ENCODE results near the gene CMTM8. TPM values are rescaled to one million over a fixed set of nuclear protein-coding genes. Genes with fewer than 3 reads are reported as not detected.

The CMTM8 gene
- total RNA-seq, 6 experiments from 2014 or later, result 13.3 to 27.1 (median 20.9) TPM

- TF ChIP-seq, protein P1, sequence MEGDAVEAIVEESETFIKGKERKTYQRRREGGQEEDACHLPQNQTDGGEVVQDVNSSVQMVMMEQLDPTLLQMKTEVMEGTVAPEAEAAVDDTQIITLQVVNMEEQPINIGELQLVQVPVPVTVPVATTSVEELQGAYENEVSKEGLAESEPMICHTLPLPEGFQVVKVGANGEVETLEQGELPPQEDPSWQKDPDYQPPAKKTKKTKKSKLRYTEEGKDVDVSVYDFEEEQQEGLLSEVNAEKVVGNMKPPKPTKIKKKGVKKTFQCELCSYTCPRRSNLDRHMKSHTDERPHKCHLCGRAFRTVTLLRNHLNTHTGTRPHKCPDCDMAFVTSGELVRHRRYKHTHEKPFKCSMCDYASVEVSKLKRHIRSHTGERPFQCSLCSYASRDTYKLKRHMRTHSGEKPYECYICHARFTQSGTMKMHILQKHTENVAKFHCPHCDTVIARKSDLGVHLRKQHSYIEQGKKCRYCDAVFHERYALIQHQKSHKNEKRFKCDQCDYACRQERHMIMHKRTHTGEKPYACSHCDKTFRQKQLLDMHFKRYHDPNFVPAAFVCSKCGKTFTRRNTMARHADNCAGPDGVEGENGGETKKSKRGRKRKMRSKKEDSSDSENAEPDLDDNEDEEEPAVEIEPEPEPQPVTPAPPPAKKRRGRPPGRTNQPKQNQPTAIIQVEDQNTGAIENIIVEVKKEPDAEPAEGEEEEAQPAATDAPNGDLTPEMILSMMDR (IDR thresholded peaks at IDR 0.05), result no peak
- no peak for TF ChIP-seq POLR2A (IDR thresholded peaks at IDR 0.05)
- Histone ChIP-seq H3K36me3 (no peaks in the 10 kb centered on the region), H3K27me3 (no peaks in the 10 kb centered on the region), H3K4me3 (no peak overlapping the region), H3K27ac (no peak overlapping the region), H3K9me3 (no peaks in the 10 kb centered on the region), H3K4me1 (peaks cover 0 to 8% (median 3%) of the 10 kb centered on the region in 4 donors)
- intact Hi-C loops (cut with DNase I), result no loop called here
- no peak for ATAC-seq
- 80% methylated on average over 1 of the region's 1 CpG for WGBS (ENCODE audit: insufficient coverage, low coverage, low lambda C conversion rate, missing lambda C conversion rate)
- no peak for DNase-seq
These were observed 166.2 kb downstream of the CMTM8 start for GRCh38 chr3:32404714-32405113.

- no peaks in the 10 kb centered on the region for H3K36me3 ChIP-seq
- no peak overlapping the region for H3K27ac ChIP-seq
- intact Hi-C loops (cut with DNase I), result no loop called here
- H3K9me3 ChIP-seq, result no peaks in the 10 kb centered on the region
- H3K27me3 ChIP-seq, result no peaks in the 10 kb centered on the region
- H3K4me1 ChIP-seq, result peaks cover 0 to 8% (median 3%) of the 10 kb centered on the region in 4 donors
- ATAC-seq (no peak), DNase-seq (no peak)
- TF ChIP-seq, protein P1 (IDR thresholded peaks at IDR 0.05), result no peak
- TF ChIP-seq POLR2A (IDR thresholded peaks at IDR 0.05), result no peak
- H3K4me3 ChIP-seq, result no peak overlapping the region
- WGBS (ENCODE audit: insufficient coverage, low coverage, low lambda C conversion rate, missing lambda C conversion rate), result 56% methylated on average over 1 of the region's 2 CpGs
These were observed 166.7 kb downstream of the CMTM8 start for GRCh38 chr3:32405155-32405554.

GRCh38 chr3:32405711-32406323 lies 167.3 kb downstream of the CMTM8 start:
- DNase-seq (no peak), ATAC-seq (no peak)
- Histone ChIP-seq H3K27ac (no peak overlapping the region), H3K27me3 (no peaks in the 10 kb centered on the region), H3K36me3 (no peaks in the 10 kb centered on the region), H3K9me3 (no peaks in the 10 kb centered on the region), H3K4me3 (no peak overlapping the region), H3K4me1 (peaks cover 0 to 6% (median 3%) of the 10 kb centered on the region in 4 donors)
- intact Hi-C loops (cut with DNase I), result no loop called here
- TF ChIP-seq, protein P1 (IDR thresholded peaks at IDR 0.05), result no peak
- no peak for TF ChIP-seq POLR2A (IDR thresholded peaks at IDR 0.05)
- WGBS (ENCODE audit: insufficient coverage, low coverage, low lambda C conversion rate, missing lambda C conversion rate), result 46% methylated on average over 7 of the region's 7 CpGs

DNA sequence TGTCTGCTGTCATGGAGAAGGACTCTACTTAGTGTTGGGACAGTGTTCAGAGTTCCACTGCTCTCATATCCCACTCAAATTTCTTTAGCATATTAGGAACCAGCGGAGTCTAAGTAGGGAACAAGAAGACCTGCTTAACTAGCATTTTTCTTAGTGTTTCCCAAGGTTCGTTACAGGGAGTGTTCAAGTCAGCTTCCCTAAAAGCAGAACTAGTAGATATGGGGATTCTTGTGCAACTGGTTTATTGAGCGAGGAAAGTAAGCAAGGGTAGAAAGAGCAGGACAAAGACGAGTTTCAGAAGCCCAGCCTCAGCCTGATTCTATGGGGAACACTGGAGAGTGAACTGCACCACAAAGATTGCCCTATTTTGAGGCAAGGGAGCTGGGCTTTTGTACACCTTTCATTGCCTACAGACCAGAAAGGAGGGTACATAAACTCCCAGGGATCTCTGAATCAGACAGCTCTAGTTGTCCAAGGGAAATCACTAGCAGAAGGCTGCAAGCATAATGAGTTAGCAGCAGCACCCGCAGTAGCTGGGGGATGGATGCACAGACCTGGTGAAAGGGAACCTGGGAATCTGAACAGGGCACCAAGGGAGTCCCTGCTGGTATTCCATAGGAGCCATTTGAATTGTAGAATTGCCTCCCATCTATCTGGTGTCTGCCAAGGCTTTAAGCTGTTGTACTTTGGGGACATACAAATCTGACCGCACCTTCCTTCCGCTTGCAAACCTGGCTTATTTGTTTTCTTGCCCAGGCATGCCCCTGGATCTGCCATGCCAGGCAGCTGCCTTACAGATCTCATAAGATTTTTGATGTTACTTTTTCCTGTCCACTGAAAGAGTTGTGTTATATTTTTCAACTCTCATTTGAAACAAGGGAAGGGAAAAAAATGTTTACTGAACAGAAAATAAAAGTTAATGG lies 168.3 kb downstream of the CMTM8 start:
- intact Hi-C loops (cut with DNase I), result no loop called here
- 55% methylated on average over 7 of the region's 7 CpGs for WGBS (ENCODE audit: insufficient coverage, low coverage, low lambda C conversion rate, missing lambda C conversion rate)

More for the DNA sequence above, 168.3 kb downstream of the CMTM8 start:
- Histone ChIP-seq H3K27me3 (no peaks in the 10 kb centered on the region), H3K27ac (peak overlapping the region in 1 of 3 donors; percentile 26), H3K4me3 (no peak overlapping the region), H3K36me3 (no peaks in the 10 kb centered on the region), H3K4me1 (no peaks in the 10 kb centered on the region), H3K9me3 (no peaks in the 10 kb centered on the region)
- DNase-seq (no peak), ATAC-seq (peak; percentile 21 to 33 (median 26))
- no peak for TF ChIP-seq POLR2A (IDR thresholded peaks at IDR 0.05)
- TF ChIP-seq, protein P1 (IDR thresholded peaks at IDR 0.05), result no peak

Data from right lobe of liver (tissue), 6 donors.